MCF 10A (cell line): ENCODE measurements around the gene SOCS7. TPM values are rescaled to one million over a fixed set of nuclear protein-coding genes. Genes with fewer than 3 reads are reported as not detected.

Experiments
- BruUV-seq: library from RNA; stranded (reverse); fragments of 400-500 nt; replicated peaks from 2 replicates; lab custom pipeline; 2021; lab: Mats Ljungman, UMichigan
- CTCF ChIA-PET: fragments of 300-600 bp; sonication (Branson Sonifier 250); formaldehyde crosslinking; extraction: SDS; loops from one replicate; lab custom pipeline; 2021; ENCODE audit warnings: antibody characterized with exemption, inconsistent platforms; lab: Yijun Ruan, JAX
- POLR2A ChIA-PET: fragments of 300-600, 350-650 bp; sonication (Branson Sonifier 250); formaldehyde crosslinking; extraction: SDS; loops from one replicate; lab custom pipeline; 2020; ENCODE audit warnings: antibody characterized with exemption, inconsistent platforms; lab: Yijun Ruan, JAX
- DNase-seq: peaks from one replicate; pipeline ENCODE4 v3.0.0-alpha.2; 2018; ENCODE audit not compliant: unreplicated experiment
- H3K27ac Mint-ChIP-seq: one replicate; pipeline ENCODE4 v1.8.0; 2022; ENCODE audit warnings: mild to moderate bottlenecking, low read depth, mixed read lengths; ENCODE audit not compliant: unreplicated experiment
- H3K27me3 Mint-ChIP-seq: one replicate; pipeline ENCODE4 v1.8.0; 2022; ENCODE audit warnings: mixed read lengths; ENCODE audit not compliant: insufficient read depth, unreplicated experiment
- H3K36me3 Mint-ChIP-seq: one replicate; pipeline ENCODE4 v1.8.0; 2022; ENCODE audit warnings: mild to moderate bottlenecking, moderate library complexity, mixed read lengths; ENCODE audit not compliant: insufficient read depth, unreplicated experiment
- H3K4me1 Mint-ChIP-seq: one replicate; pipeline ENCODE4 v1.8.0; 2022; ENCODE audit warnings: mixed read lengths; ENCODE audit not compliant: insufficient read depth, unreplicated experiment
- H3K4me3 Mint-ChIP-seq: one replicate; pipeline ENCODE4 v1.8.0; 2022; ENCODE audit warnings: mild to moderate bottlenecking, moderate library complexity, mixed read lengths; ENCODE audit not compliant: unreplicated experiment
- H3K9me3 Mint-ChIP-seq: one replicate; pipeline ENCODE4 v1.8.0; 2022; ENCODE audit warnings: mixed read lengths; ENCODE audit not compliant: unreplicated experiment
- CTCF ChIP-seq: fragments of 200-600 bp; IDR thresholded peaks from one replicate; pipeline ENCODE4 v1.8.0; 2022; ENCODE audit warnings: antibody characterized with exemption, mild to moderate bottlenecking; ENCODE audit not compliant: unreplicated experiment
- intact Hi-C: fragments of 100-400 bp; cut with micrococcal nuclease; formaldehyde crosslinking; loops from 2 replicates; pipeline ENCODE4 v1.14.1; 2022
- total RNA-seq: library from RNA; stranded (reverse); gene quantifications from 2 replicates; pipeline ENCODE4 v1.2.3, GENCODE V29; 2022

The SOCS7 gene
- total RNA-seq, 1 experiment from 2014 or later: 26.2 TPM

GRCh38 chr17:38338053-38338452, 13.6 kb upstream of the SOCS7 start:
- no peaks in the 10 kb centered on the region for H3K36me3 Mint-ChIP-seq
- no TSS peak for BruUV-seq
- no peaks in the 10 kb centered on the region for H3K4me1 Mint-ChIP-seq
- intact Hi-C loops: no loop called here
- H3K27ac Mint-ChIP-seq: no peak overlapping the region
- no peak overlapping the region for H3K4me3 Mint-ChIP-seq
- ChIA-PET CTCF (interaction anchor here (0.6 to 2.9 kb wide), 3 partner anchors 11 to 227 kb away, joined by 3 to 14 read pairs (median 5); no protein-coding TSS in a partner anchor), POLR2A (no interaction called here)
- DNase-seq: no peak
- no peaks in the 10 kb centered on the region for H3K9me3 Mint-ChIP-seq
- no peak for TF ChIP-seq CTCF
- no peaks in the 10 kb centered on the region for H3K27me3 Mint-ChIP-seq

- Mint-ChIP-seq H3K9me3 (no peaks in the 10 kb centered on the region), H3K27ac (no peak overlapping the region), H3K36me3 (no peaks in the 10 kb centered on the region), H3K4me3 (no peak overlapping the region), H3K4me1 (no peaks in the 10 kb centered on the region), H3K27me3 (peaks cover 1% of the 10 kb centered on the region)
- ChIA-PET POLR2A (no interaction called here), CTCF (interaction anchor here (1.2 to 2.9 kb wide), 2 partner anchors 10 to 16 kb away, joined by 5 to 14 read pairs; no protein-coding TSS in a partner anchor)
- no TSS peak for BruUV-seq
- intact Hi-C loops: no loop called here
- TF ChIP-seq CTCF: no peak
- no peak for DNase-seq
Measured at GRCh38 chr17:38338535-38338934, 13.1 kb upstream of the SOCS7 start.

GRCh38 chr17:38339891-38340290, 11.8 kb upstream of the SOCS7 start:
- Mint-ChIP-seq H3K36me3 (no peaks in the 10 kb centered on the region), H3K4me1 (no peaks in the 10 kb centered on the region), H3K4me3 (no peak overlapping the region), H3K27me3 (peaks cover 10% of the 10 kb centered on the region), H3K27ac (no peak overlapping the region), H3K9me3 (no peaks in the 10 kb centered on the region)
- POLR2A ChIA-PET: interaction anchor here (2.3 kb wide), 1 partner anchor 11 kb away, joined by 7 read pairs; no protein-coding TSS in a partner anchor
- TF ChIP-seq CTCF: no peak
- no TSS peak for BruUV-seq
- intact Hi-C loops: no loop called here
- CTCF ChIA-PET: interaction anchor here (0.7 to 2.3 kb wide), 4 partner anchors 10 to 328 kb away, joined by 3 to 19 read pairs (median 10); no protein-coding TSS in a partner anchor
- no peak for DNase-seq

GRCh38 chr17:38341035-38341721, 10.5 kb upstream of the SOCS7 start:
- no peaks in the 10 kb centered on the region for H3K9me3 Mint-ChIP-seq
- H3K27me3 Mint-ChIP-seq: peaks cover 10% of the 10 kb centered on the region
- CTCF ChIA-PET: interaction anchor here (0.9 to 2.3 kb wide), 5 partner anchors 8 to 73 kb away, joined by 3 to 19 read pairs (median 11); no protein-coding TSS in a partner anchor
- intact Hi-C loops: no loop called here
- POLR2A ChIA-PET: interaction anchor here (1.0 to 2.3 kb wide), 2 partner anchors 11 to 13 kb away, joined by 3 to 7 read pairs; no protein-coding TSS in a partner anchor
- H3K4me3 Mint-ChIP-seq: no peak overlapping the region
- no peak overlapping the region for H3K27ac Mint-ChIP-seq
- no peaks in the 10 kb centered on the region for H3K36me3 Mint-ChIP-seq
- BruUV-seq: no TSS peak
- no peaks in the 10 kb centered on the region for H3K4me1 Mint-ChIP-seq
- DNase-seq: peak; percentile 44
- no peak for TF ChIP-seq CTCF
